Measurements from ENCODE around the gene TSACC.
A peak's percentile ranks its signal among the peaks of the same experiment; 100 is the strongest.

The TSACC gene

GRCh38 chr1:156376958-156377919, 38.9 kb downstream of the TSACC start:
- no peak for DNase-seq

DNA sequence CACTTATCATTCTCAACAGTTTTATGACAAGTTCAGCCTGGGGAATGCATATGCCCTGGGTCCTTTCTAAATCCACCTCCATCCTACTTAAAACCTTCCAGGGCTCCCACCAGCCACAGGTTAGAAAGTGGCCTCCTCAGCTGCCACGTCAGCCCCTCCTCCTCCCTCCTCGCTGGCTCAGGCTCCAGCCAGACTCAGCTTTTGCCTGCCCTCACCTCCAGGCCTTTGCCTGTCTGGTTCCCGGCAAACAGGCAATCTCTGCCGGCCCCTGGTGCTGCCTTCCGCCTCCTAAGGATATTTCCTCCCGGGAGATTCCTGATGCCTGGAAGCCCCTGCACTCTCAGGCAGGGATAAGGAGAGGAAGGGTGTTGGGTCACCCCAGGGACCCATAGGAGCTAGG, 40.2 kb downstream of the TSACC start:
- no peak for DNase-seq

- no peak for DNase-seq
Observed at GRCh38 chr1:156379420-156380165, 41.3 kb downstream of the TSACC start.

DNA sequence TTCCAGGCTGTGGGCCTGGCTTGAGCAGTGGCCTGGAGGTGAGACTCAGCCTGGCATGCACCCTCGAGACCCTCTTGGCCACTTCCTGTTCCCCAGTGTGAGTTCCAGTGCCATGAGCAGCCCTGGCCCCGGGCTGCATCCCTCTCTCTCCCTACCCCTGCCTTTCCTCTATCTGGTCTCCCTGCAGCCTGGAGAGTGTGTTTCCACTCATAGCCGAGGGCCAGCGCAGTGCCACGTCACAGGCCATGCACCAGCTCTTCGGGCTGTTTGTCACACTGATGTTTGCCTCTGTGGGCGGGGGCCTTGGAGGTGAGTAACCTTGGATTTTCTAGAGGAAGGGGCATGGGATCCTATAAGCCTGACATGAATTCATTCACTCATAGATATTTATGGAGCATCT, 44.2 kb downstream of the TSACC start:
- DNase-seq, result no peak

DNA sequence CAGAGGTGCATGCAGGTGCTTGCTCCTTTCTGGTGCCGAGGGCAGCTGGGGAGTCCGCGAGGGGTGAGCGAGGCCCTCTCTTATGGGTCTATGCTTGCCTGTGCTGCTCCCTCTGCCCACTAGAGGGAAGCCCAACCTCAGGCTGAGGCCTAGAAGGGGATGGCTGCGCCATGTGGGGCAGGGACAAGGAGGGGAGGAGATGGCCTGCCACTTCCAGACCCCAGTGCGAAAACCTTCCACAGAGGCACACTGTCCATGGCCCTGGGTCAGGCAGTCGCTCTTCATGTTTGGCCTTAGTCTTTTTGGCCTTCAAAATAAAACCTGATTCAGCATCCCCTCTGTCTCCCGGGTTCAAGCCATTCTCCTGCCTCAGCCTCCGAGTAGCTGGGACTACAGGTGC, 44.7 kb downstream of the TSACC start:
- peak; percentile 65 for DNase-seq

DNA sequence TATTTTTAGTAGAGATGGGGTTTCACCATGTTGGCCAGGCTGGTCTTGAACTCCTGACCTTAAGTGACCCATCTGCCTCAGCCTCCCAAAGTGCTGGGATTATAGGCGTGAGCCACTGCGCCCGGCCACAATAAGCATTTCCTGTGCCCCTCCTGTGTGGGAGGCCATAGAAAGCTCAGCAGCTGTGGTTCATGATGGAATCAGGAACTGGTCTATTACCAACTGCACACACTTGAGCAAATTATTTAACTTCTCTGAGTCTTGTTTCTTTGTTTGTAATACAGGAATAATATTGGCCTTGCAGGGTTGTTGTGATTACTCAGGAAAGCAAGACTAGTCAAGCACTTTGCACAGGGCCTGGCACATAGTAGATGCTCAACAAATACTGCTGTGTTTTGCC, 45.7 kb downstream of the TSACC start:
- DNase-seq, result no peak

- DNase-seq, result no peak
Observed at GRCh38 chr1:156384658-156385057, 46.3 kb downstream of the TSACC start.

DNA sequence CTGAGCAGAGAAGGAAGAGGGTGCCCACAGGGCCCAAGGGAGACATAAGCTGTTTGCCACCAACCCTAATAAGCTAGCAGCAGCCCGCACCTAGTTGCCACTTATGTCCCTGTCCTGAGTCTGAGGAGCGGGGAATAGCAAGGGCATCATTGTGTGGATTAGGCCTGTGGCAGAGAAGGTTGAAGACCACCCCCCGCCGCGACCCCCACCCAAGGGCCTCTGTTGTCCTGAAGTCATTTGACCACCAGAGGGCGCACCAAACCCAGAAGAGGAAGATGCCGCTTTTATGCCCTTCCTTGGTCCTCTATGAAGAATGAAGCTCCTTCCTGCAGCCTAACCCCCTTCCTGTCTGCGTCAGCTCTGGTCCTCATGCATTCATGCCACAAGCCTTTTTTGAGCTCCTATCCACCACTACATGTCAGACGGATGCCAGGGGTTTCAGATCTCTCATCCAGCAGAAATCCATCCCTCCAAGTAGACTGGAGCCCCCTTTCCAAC, 47.3 kb downstream of the TSACC start:
- DNase-seq, result peak; percentile 72

DNA sequence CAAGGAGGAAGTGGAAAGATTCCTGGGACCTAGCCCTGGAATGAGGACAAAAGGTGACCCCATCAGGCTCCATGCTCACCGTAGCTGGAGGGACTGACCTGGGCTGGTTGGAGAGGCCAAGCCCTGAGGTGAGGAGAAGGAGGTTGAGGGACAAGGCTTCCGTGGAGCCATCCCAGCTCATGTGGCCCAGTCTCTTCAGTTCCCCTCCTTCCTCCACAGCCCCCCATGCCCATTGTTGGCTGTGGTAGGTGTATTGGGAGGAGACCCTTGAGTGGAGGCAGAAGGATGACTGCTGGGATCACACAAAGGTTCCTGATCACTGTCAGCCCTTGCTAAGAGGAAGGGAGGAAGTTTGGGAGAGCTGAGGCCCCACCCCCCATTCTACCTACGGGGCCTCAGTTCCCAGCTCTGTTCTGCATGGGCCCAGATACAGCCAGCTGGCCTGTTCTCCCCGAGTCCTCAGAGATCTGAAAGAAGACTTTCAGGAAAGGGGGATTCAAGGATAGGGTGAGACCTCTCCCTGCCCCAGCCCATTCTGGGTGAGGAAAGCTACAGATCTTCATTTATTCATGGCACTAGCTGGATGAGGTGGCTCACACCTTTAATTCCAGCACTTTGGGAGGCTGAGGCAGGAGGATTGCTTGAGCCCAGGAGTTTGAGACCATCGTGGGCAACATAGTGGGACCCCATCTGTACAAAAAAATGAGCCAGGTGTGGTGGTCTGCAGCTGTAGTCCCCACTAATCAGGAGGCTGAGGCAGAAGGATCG, 48.0 kb downstream of the TSACC start:
- no peak for DNase-seq

GRCh38 chr1:156386949-156387869, 48.9 kb downstream of the TSACC start:
- no peak for DNase-seq

DNA sequence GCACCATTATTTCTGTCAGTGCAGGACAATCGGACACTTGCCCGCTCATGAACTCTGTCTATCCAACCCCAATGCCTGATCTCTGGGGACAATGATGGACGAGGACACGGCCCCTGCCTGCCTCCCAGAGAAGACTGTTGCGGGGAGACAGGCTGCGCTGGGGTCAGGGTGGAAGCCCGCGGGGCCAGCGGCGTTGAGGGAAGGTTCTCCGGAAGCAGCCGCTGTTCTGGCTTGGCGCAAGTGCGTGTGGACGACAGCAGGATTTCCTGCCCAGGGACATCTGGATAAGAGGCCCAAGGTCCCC, 49.5 kb downstream of the TSACC start:
- DNase-seq, result no peak

DNA sequence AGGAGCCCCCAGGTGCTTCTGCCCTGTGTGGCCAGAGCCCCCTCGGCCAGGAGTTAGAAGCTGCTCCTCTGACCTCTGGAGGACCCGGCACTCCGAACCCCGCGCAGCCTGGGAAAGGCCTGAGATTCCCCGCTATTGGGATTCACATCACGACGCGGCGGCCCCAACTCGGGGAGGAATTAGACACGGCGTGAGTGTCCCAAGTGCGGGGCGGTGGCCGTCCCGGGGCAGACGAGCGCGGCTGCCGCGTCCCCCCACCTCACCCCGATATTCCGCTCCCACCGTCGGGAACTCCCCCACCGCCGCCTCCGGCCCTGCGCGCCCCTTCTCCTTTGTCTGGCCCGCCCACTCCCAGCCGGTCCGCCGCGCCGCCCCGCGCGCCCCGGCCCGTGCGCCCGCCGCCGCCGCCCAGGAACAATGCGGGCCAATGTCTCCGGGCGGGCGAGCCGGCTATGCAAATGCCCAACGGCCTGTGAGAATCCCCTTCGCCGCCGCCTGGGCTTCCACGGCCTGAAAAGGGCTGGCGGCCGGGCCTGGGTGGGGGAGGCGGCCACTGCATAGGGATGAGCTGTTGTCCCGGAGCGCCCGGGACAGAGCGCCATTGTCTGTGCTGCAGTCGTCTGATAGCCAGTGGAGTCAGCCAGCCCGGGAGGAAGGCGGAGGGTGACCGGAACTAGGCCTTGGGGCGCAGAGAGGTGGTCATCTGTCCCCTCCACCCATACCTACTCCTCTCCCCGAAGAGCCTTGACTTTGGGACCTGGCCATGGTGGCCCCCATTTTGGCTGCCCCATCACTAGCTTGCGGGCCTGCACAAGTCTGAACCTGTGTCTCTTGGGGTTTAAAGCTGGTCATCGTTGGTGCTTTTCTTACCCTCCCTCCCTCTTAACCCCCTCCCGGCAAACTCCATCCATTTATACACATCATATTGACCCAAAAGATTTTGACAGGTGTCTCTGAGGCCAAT, 50.1 kb downstream of the TSACC start:
- DNase-seq, result no peak

GRCh38 chr1:156389311-156389710, 51.0 kb downstream of the TSACC start:
- DNase-seq, result no peak

GRCh38 chr1:156390469-156391365, 52.4 kb downstream of the TSACC start:
- no peak for DNase-seq

DNA sequence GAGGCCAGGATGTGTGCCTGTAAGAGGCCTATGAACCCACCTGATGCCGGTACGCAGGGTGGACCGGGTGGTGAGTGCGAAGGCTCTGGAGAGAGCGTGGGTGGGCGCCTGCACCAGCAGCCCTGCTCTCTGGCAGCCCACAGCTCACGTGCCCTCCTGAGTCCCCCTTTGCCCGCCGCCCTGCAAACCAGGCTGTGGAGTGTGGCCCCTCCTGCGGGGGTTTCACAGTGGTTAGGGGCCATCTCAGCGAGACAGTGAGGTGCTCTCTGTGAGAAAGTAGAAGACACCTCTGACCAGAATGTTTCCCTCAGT, 53.0 kb downstream of the TSACC start:
- DNase-seq, result no peak

GRCh38 chr1:156391701-156392100, 53.4 kb downstream of the TSACC start:
- no peak for DNase-seq

DNA sequence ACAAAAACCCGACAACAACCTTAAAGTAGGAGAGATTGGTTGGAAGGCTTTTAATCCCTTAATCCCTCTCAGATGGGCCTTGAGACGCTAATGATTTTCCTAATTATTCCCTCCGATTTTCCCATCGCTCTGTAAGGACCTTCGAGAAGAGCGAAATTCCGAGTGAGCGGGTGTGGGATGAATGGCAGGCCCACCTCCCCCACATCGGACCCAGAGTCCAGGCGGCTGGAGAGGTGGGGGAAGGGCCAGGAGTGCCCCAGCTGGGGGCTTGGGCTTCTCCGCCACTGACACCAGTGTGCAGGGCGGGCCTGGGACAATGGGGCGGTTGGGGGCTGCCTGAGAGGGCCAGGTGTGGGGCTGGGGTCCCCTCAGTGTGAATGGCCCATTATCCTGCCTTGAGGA, 54.1 kb downstream of the TSACC start:
- no peak for DNase-seq

- DNase-seq, result no peak
Observed at GRCh38 chr1:156393095-156393494, 54.8 kb downstream of the TSACC start.

DNA sequence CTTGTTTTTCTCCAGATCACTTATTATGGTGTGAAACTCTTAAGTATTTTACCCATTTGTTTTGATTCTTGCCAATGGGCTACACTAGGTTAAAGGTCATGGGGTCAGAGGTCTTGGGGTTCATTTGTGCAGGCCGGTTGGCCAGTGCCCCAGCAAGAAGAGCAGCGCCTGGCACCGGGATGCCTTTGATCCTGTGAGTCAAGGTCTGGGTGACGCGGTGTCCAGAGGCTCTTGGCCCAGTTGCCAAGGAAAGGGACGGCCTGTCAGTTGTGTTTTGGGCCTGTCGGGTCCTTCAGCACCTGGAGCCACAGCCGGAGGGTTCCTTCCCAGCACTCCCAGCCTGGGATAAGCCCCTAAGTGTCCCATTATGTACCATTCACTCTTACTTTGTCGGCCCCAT, 55.8 kb downstream of the TSACC start:
- no peak for DNase-seq

GRCh38 chr1:156394835-156395461, 56.6 kb downstream of the TSACC start:
- DNase-seq, result no peak

Measured in stimulated activated CD4-positive, alpha-beta T cell treated with anti-CD3 and anti-CD28 coated beads, Interleukin-4, amount 100 ng/mL, for 1 hour (primary cell).